SJCRH30 (cell line): ENCODE data around the gene BICDL2. TPM values are rescaled to one million over a fixed set of nuclear protein-coding genes. Genes with fewer than 3 reads are reported as not detected.
"Not testable (repeated sequence)": the region's sequence is repeated elsewhere in the genome, so short reads cannot be mapped to it uniquely, and the experiment has no call there.

Experiments used
- DNase-seq, 2 experiments: peaks; one replicate each; pipeline ENCODE4 v3.0.0-alpha.2; 2015 to 2020
- H3K27ac ChIP-seq: fragments of 250-450 bp; sonication (Bioruptor Pico); 2 replicates; pipeline ENCODE4 v1.5.1; 2020; ENCODE audit warnings: mild to moderate bottlenecking, moderate library complexity
- H3K27me3 ChIP-seq: fragments of 250-450 bp; sonication (Bioruptor Pico); 2 replicates; pipeline ENCODE4 v1.5.1; 2020; ENCODE audit warnings: mild to moderate bottlenecking, moderate library complexity
- H3K36me3 ChIP-seq: fragments of 250-450 bp; sonication (Bioruptor Pico); 2 replicates; pipeline ENCODE4 v1.5.1; 2020; ENCODE audit warnings: mild to moderate bottlenecking, moderate library complexity
- H3K4me1 ChIP-seq: fragments of 250-450 bp; sonication (Bioruptor Pico); 2 replicates; pipeline ENCODE4 v1.5.1; 2020; ENCODE audit warnings: mild to moderate bottlenecking, moderate library complexity
- H3K4me3 ChIP-seq: fragments of 250-450 bp; sonication (Bioruptor Pico); 2 replicates; pipeline ENCODE4 v1.5.1; 2020; ENCODE audit warnings: mild to moderate bottlenecking, moderate library complexity
- H3K9me3 ChIP-seq: fragments of 250-450 bp; sonication (Bioruptor Pico); replicated peaks from 2 replicates; pipeline ENCODE4 v1.5.1; 2020; ENCODE audit warnings: mild to moderate bottlenecking, moderate library complexity
- total RNA-seq: library from RNA; depleted of rRNA; stranded (reverse); fragments of >200 nt; shearing (Covaris generic); gene quantifications from 2 replicates; pipeline ENCODE4 v1.2.3, GENCODE V29; 2014; rRNA removed

BICDL2 gene, protein sequence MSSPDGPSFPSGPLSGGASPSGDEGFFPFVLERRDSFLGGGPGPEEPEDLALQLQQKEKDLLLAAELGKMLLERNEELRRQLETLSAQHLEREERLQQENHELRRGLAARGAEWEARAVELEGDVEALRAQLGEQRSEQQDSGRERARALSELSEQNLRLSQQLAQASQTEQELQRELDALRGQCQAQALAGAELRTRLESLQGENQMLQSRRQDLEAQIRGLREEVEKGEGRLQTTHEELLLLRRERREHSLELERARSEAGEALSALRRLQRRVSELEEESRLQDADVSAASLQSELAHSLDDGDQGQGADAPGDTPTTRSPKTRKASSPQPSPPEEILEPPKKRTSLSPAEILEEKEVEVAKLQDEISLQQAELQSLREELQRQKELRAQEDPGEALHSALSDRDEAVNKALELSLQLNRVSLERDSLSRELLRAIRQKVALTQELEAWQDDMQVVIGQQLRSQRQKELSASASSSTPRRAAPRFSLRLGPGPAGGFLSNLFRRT
- total RNA-seq: not detected in 2 replicates

- Histone ChIP-seq H3K4me3 (no peak within 1 kb of the TSS), H3K36me3 (no peaks in the 10 kb centered on the region), H3K27me3 (peaks cover 43% of the 10 kb centered on the region), H3K9me3 (no peaks in the 10 kb centered on the region), H3K27ac (no peak within 1 kb of the TSS), H3K4me1 (peaks cover 2% of the 10 kb centered on the region; the same call in 1 of the 2 replicates)
- no peak for DNase-seq
Measured at GRCh38 chr16:3036726-3037315, at the start of gene BICDL2. Gene BICDL2 (minus strand): TSS chr16:3036944. CDS start chr16:3035496, 1,448 bp downstream.

- peaks cover 27% of the 10 kb centered on the region for H3K4me1 ChIP-seq
- H3K9me3 ChIP-seq: no peaks in the 10 kb centered on the region
- H3K4me3 ChIP-seq: no peak overlapping the region
- DNase-seq: no peak
- no peaks in the 10 kb centered on the region for H3K36me3 ChIP-seq
- no peaks in the 10 kb centered on the region for H3K27me3 ChIP-seq
- H3K27ac ChIP-seq: no peak overlapping the region
Measured at GRCh38 chr16:3085868-3086595, 49.3 kb upstream of the BICDL2 start.

GRCh38 chr16:3084969-3085670 lies 48.4 kb upstream of the BICDL2 start:
- H3K4me1 ChIP-seq: peaks cover 26% of the 10 kb centered on the region
- no peak overlapping the region for H3K4me3 ChIP-seq
- no peaks in the 10 kb centered on the region for H3K27me3 ChIP-seq
- H3K27ac ChIP-seq: no peak overlapping the region
- DNase-seq: no peak
- no peaks in the 10 kb centered on the region for H3K36me3 ChIP-seq
- no peaks in the 10 kb centered on the region for H3K9me3 ChIP-seq

DNA sequence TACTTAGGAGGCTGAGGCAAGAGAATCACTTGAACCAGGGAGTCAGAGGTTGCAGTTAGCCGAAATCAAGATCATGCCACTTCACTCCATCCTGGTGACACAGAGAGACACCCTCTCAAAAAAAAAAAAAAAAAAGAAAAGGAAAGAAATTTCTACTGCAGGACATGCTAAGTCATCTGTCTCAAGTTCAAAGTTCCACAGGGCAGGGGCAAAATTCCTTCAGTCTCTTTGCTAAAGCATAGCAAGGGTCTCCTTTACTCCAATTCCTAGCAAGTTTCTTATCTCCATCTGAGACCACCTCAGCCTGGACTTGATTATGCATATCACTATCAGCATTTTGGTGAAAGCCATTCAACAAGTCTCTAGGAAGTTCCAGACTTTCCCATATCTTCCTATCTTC lies 47.7 kb upstream of the BICDL2 start:
- no peaks in the 10 kb centered on the region for H3K9me3 ChIP-seq
- DNase-seq: no peak
- no peaks in the 10 kb centered on the region for H3K36me3 ChIP-seq
- H3K4me3 ChIP-seq: no peak overlapping the region
- H3K4me1 ChIP-seq: peaks cover 24% of the 10 kb centered on the region
- H3K27ac ChIP-seq: no peak overlapping the region
- no peaks in the 10 kb centered on the region for H3K27me3 ChIP-seq

DNA sequence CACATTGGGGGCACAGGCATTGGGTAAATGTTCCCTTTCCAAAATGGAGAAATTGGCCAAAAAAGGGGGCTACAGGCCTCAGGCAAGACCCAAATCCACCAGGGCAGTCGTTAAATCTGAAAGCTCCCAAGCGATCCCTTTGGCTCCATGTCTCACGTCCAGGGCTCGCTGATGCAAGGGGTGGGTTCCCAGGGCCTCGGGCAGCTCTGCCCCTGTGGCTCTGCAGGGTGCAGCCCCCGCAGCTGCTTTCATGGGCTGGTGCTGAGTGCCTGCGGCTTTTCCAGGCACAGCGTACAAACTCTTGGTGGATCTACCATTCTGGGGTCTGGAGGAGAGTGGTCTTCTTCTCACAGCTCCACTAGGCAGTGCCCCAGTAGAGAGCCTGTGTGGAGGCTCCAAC lies 46.7 kb upstream of the BICDL2 start:
- not testable (repeated sequence) for H3K4me3 ChIP-seq, H3K9me3 ChIP-seq, H3K27me3 ChIP-seq, DNase-seq, H3K36me3 ChIP-seq, H3K27ac ChIP-seq
- H3K4me1 ChIP-seq: peaks cover 23% of the 10 kb centered on the region

DNA sequence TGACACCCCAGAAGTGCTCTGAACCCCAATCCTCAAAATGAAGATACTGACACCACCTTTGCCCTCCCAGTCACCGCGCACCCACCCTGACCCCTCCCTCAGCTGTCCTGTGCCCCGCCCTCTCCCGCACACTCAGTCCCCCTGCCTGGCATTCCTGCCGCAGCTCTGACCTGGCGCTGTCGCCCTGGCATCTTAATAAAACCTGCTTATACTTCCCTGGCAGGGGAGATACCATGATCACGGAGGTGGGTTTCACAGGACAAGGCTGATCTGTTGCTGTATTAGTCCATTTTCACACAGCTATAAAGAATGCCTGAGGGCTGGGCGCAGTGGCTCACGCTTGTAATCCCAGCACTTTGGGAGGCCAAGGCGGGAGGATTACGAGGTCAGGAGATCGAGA lies 45.2 kb upstream of the BICDL2 start:
- H3K4me3 ChIP-seq, H3K36me3 ChIP-seq, H3K27ac ChIP-seq, H3K9me3 ChIP-seq, H3K27me3 ChIP-seq, DNase-seq: not testable (repeated sequence)
- peaks cover 23% of the 10 kb centered on the region for H3K4me1 ChIP-seq

DNA sequence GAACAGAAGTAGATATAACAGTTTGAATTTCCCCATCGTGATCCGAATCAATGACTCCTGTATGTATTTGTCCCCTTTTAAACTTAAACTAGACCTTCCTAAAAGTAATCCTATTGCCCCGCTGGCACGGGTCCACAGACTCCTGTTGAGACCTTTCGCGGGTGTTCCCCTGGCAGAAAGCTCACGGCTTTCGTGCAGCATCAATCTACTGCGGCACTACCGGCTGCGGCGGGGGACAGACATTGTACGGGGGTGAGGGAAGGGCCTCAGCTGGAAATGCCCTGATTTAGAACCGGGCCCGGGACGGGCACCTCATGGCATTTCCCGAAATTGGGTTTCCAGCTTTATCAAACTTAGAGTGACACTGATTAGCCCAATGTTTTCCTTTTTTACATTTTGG lies 43.3 kb upstream of the BICDL2 start:
- Histone ChIP-seq H3K4me1 (peaks cover 35% of the 10 kb centered on the region), H3K36me3 (no peaks in the 10 kb centered on the region), H3K27ac (no peak overlapping the region), H3K9me3 (no peaks in the 10 kb centered on the region; the same call in 1 of the 2 replicates), H3K27me3 (no peaks in the 10 kb centered on the region), H3K4me3 (no peak overlapping the region)
- DNase-seq: no peak

- peak overlapping the region; percentile 37; the same call in 1 of the 2 replicates for H3K27ac ChIP-seq
- no peaks in the 10 kb centered on the region; the same call in 1 of the 2 replicates for H3K9me3 ChIP-seq
- H3K36me3 ChIP-seq: no peaks in the 10 kb centered on the region
- H3K4me1 ChIP-seq: peaks cover 36% of the 10 kb centered on the region
- H3K4me3 ChIP-seq: no peak overlapping the region
- peak in 1 of 2 experiments; percentile 41 for DNase-seq
- no peaks in the 10 kb centered on the region for H3K27me3 ChIP-seq
Measured at GRCh38 chr16:3076577-3076976, 39.8 kb upstream of the BICDL2 start.

GRCh38 chr16:3075946-3076345 lies 39.2 kb upstream of the BICDL2 start:
- not testable (repeated sequence) for H3K4me3 ChIP-seq, H3K27ac ChIP-seq, DNase-seq, H3K9me3 ChIP-seq, H3K27me3 ChIP-seq, H3K36me3 ChIP-seq
- H3K4me1 ChIP-seq: peaks cover 36% of the 10 kb centered on the region

DNA sequence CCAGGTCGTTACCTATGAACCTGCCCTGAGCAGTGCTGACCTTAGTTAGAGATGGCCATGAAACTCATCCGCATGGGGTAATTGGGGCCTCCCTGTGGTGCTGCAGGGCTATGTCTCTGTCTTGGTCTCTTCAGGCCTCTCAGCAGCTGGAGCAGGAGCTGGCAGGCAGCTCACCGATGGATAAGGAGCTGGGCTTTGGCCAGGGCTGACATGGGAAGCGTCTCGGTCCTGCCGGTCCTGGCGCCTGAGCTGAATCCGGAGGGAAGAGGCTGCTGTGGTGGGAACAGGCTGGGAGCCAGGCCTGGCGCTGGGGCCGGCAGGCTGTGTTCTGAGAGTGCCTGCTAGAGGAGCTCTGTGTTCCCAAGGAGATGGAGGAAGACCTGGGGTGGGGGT lies 38.8 kb upstream of the BICDL2 start:
- Histone ChIP-seq H3K27me3 (no peaks in the 10 kb centered on the region), H3K4me3 (no peak overlapping the region), H3K27ac (no peak overlapping the region), H3K4me1 (peaks cover 40% of the 10 kb centered on the region), H3K9me3 (no peaks in the 10 kb centered on the region; the same call in 1 of the 2 replicates), H3K36me3 (no peaks in the 10 kb centered on the region)
- peak; percentile 53 to 55 for DNase-seq

DNA sequence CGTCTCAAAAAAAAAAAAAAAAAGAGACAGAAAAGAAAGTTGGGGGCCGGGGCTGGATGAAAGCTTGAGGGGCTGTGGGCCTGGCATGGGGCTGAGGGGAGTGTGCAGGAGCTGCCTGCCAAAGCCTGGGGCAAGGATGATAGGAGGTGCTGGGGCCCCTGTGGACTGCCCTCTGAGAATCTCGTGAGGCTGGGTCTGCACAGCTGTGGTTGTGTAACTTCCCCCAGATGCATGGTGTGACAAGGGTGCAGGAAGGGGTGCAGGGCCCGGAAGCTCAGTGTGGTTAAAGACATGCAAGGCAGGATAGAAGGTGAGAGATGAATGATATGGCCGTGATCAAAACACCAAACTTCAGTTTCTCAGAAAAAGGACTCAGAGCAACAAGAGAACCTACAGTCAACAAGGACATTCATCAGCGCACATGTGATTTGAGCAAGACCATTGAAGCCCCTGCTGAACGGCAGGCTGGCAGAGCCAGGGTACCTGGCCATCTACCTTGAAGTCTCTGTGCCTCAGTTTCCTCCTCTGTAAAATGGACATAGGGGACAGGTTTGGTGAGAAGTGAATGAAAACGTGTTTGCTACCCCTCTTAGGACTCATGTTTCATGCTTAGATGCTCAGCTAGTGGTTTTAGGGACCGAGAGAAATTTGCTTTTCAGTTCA lies 38.2 kb upstream of the BICDL2 start:
- H3K27ac ChIP-seq: no peak overlapping the region
- H3K4me1 ChIP-seq: peaks cover 42% of the 10 kb centered on the region
- H3K27me3 ChIP-seq: no peaks in the 10 kb centered on the region
- no peak overlapping the region for H3K4me3 ChIP-seq
- H3K36me3 ChIP-seq: no peaks in the 10 kb centered on the region
- no peak for DNase-seq
- H3K9me3 ChIP-seq: no peaks in the 10 kb centered on the region; the same call in 1 of the 2 replicates

DNA sequence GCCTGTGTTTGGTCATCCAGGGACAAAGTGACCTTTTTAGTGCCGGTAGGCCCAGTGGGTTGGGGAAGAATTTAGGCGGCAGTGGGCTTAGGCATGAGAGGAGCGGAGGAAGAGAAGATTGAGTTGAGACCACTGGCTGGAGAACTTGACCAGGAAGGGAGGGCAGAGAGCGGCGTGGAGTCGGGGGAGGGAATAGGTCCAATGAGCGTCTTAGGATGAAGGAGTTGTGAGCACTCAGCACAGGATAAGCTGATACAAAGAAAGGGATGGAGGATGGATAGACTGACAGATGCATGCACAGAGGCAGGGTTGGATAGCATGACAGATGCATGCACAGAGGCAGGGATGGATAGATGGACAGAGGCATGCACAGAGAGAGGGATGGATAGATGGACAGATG lies 36.7 kb upstream of the BICDL2 start:
- H3K4me1 ChIP-seq: peaks cover 38% of the 10 kb centered on the region
- H3K27me3 ChIP-seq: no peaks in the 10 kb centered on the region
- no peak for DNase-seq
- peaks cover 7% of the 10 kb centered on the region for H3K36me3 ChIP-seq
- no peaks in the 10 kb centered on the region; the same call in 1 of the 2 replicates for H3K9me3 ChIP-seq
- H3K4me3 ChIP-seq: no peak overlapping the region
- no peak overlapping the region for H3K27ac ChIP-seq

DNA sequence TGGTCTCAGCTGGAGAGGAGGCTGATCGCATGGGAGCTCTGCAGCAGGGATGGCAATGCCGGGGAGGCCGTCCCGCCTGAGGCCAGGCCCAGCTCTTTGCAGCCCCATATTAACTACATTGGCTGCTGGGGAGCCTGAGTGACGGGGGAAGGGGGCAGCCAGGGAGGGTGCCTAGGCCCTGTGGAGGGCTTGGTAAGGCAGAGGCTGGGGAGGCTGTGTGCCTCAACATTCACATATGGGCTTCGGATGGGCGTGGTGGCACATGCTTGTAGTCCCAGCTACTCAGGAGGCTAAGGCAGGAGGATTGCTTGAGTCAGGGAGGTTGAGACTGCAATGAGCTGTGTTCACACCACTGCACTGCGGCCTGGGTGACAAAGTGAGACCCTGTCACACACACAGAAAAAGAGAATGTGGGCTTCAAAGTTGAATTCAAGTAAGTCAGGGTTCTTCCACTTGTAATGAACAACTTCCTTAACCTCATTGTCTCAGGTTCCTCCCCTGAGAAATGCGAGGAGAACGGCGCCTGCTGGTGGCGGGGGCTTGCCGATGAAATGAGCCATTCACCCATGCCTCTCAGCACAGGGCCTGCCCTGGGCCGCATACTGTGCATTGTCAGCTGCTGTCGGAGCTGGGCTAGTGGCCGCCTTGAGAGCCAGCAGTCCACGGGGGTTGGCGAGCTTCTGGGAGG lies 36.0 kb upstream of the BICDL2 start:
- DNase-seq, H3K27ac ChIP-seq, H3K4me3 ChIP-seq, H3K27me3 ChIP-seq, H3K9me3 ChIP-seq: not testable (repeated sequence)
- H3K4me1 ChIP-seq: peaks cover 31% of the 10 kb centered on the region
- H3K36me3 ChIP-seq: peaks cover 14% of the 10 kb centered on the region
